HepG2 (cell line): ENCODE measurements around the gene CDK6. TPM values are rescaled to one million over a fixed set of nuclear protein-coding genes. Genes with fewer than 3 reads are reported as not detected.

Experiments used
- ATAC-seq: fragments of 200-7000 bp; cut with Tn5 transposase; 3 replicates; pipeline ENCODE4 v1.9.1; 2020; ENCODE audit warnings: mild to moderate bottlenecking, moderate library complexity
- BruUV-seq: library from RNA; stranded (reverse); fragments of 400-500 nt; replicated peaks from 2 replicates; lab custom pipeline; 2021; lab: Mats Ljungman, UMichigan
- CTCF ChIA-PET: fragments of 300-600 bp; formaldehyde crosslinking; extraction: SDS; loops from one replicate; lab custom pipeline; 2021; ENCODE audit warnings: low total read pairs, inconsistent platforms, low intra/inter-chr PET ratio; lab: Yijun Ruan, JAX
- POLR2A ChIA-PET: fragments of 350-600 bp; sonication (Branson Sonifier 250); formaldehyde crosslinking; loops from one replicate; lab custom pipeline; 2020; ENCODE audit warnings: antibody characterized with exemption, inconsistent platforms; lab: Yijun Ruan, JAX
- DNase-seq: peaks from one replicate; pipeline ENCODE4 v3.0.0-alpha.2; 2015; ENCODE audit warnings: low spot score
- FAIRE-seq: peaks from 3 replicates; lab custom pipeline; 2011; peaks lifted over from hg19 to GRCh38; lab: Jason Lieb, UNC
- H2AFZ ChIP-seq: one replicate; pipeline ENCODE4 v1.6.1; 2011; ENCODE audit warnings: low read length, inconsistent platforms
- H3K27ac ChIP-seq: fragments of 300-600 bp; 3 replicates; pipeline ENCODE4 v1.8.0; 2011; ENCODE audit warnings: mixed run types, mild to moderate bottlenecking, mixed read lengths, low read length, inconsistent platforms; ENCODE audit not compliant: insufficient read depth; ENCODE audit errors: extremely low read length
- H3K27me3 ChIP-seq, 2 experiments: fragments of 200-600 bp in 1 of 2; 2 replicates in 1 of 2; 3 replicates in 1 of 2; pipeline versions ENCODE4 v1.6.0 to v1.8.0; 2011; ENCODE audit warnings: low read length in 2 of 2, mild to moderate bottlenecking in 2 of 2, moderate library complexity in 2 of 2, inconsistent platforms in 1 of 2; ENCODE audit not compliant: insufficient read depth in 2 of 2, control insufficient read depth in 1 of 2
- H3K36me3 ChIP-seq, 2 experiments: fragments of 200-600 bp in 1 of 2; replicated peaks in 1 of 2; 2 replicates in 1 of 2; 3 replicates in 1 of 2; pipeline versions ENCODE4 v1.5.1 to v1.8.0; 2011; ENCODE audit warnings: low read length in 2 of 2, inconsistent platforms in 1 of 2; ENCODE audit not compliant: insufficient read depth in 2 of 2, control insufficient read depth in 1 of 2
- H3K4me1 ChIP-seq: 2 replicates; pipeline ENCODE4 v1.5.1; 2012; ENCODE audit warnings: low read length, inconsistent platforms; ENCODE audit not compliant: insufficient read depth
- H3K4me2 ChIP-seq: 2 replicates; pipeline ENCODE4 v1.6.0; 2011; ENCODE audit warnings: low read depth, low read length, inconsistent platforms
- H3K4me3 ChIP-seq, 3 experiments: fragments of 200-600 bp in 1 of 3; sonication (generic), shearing (Covaris generic) in 1 of 3; replicated peaks in 1 of 3; 2 replicates each; pipeline ENCODE4 v1.5.1; 2011 to 2016; ENCODE audit warnings: low read length in 3 of 3, inconsistent platforms in 2 of 3, low read depth in 2 of 3, mild to moderate bottlenecking in 2 of 3, control low read depth in 1 of 3, mixed read lengths in 1 of 3; ENCODE audit not compliant: insufficient read depth in 1 of 3
- H3K79me2 ChIP-seq: one replicate; pipeline ENCODE4 v1.6.1; 2011; ENCODE audit warnings: low read length, inconsistent platforms; ENCODE audit not compliant: insufficient read depth
- H3K9ac ChIP-seq: 2 replicates; pipeline ENCODE4 v1.6.0; 2011; ENCODE audit warnings: mild to moderate bottlenecking, low read depth, low read length, inconsistent platforms; ENCODE audit not compliant: insufficient read depth
- H3K9me3 ChIP-seq: 2 replicates; pipeline ENCODE4 v1.5.1; 2012; ENCODE audit warnings: mild to moderate bottlenecking, low read length
- H4K20me1 ChIP-seq: 2 replicates; pipeline ENCODE4 v1.6.0; 2011; ENCODE audit warnings: inconsistent platforms, mild to moderate bottlenecking, low read length, moderate library complexity; ENCODE audit not compliant: insufficient read depth
- CEBPB ChIP-seq: IDR thresholded peaks from 2 replicates; pipeline ENCODE4 v1.6.1; 2011; ENCODE audit warnings: low read depth, low read length, improper control_type of control experiment, borderline replicate concordance
- FOXK1 ChIP-seq: sonication (generic); formaldehyde crosslinking; IDR thresholded peaks from 2 replicates; pipeline ENCODE4 v1.4.0; 2020; ENCODE audit warnings: low read depth, missing genetic modification reagents, borderline replicate concordance
- HMG20A ChIP-seq: IDR thresholded peaks from 2 replicates; pipeline ENCODE4 v1.6.1; 2016; ENCODE audit warnings: borderline replicate concordance
- RBM22 ChIP-seq: fragments of 200-400 bp; formaldehyde crosslinking; optimal IDR thresholded peaks from 2 replicates; pipeline ENCODE3; 2017; ENCODE audit warnings: mild to moderate bottlenecking, low read length, moderate library complexity
- SMAD1 ChIP-seq: sonication (generic); formaldehyde crosslinking; IDR thresholded peaks from 2 replicates; pipeline ENCODE4 v1.4.0; 2020; ENCODE audit warnings: missing genetic modification reagents, low read depth, mild to moderate bottlenecking, borderline replicate concordance
- TFDP1 ChIP-seq: IDR thresholded peaks from 2 replicates; pipeline ENCODE4 v1.6.1; 2016; ENCODE audit warnings: missing compliant biosample characterization, missing genetic modification reagents, borderline replicate concordance
- WIZ ChIP-seq: sonication (generic); formaldehyde crosslinking; IDR thresholded peaks from 2 replicates; pipeline ENCODE4 v1.5.1; 2020; ENCODE audit warnings: mild to moderate bottlenecking, missing genetic modification reagents
- WGBS: methylation state at CpG from one replicate; pipeline ENCODE4 v1.1.6; 2017; ENCODE audit warnings: low lambda C conversion rate; 5-methylcytosine and 5-hydroxymethylcytosine counted together
- in situ Hi-C: cut with HindIII; loops from 2 replicates; pipeline ENCODE4 v1.10.0; 2017; ENCODE audit warnings: low pct_unique_long_range_greater_than_20kb; ENCODE audit not compliant: extremely low pct_ligation_motif_present
- intact Hi-C: fragments of 100-400 bp; cut with micrococcal nuclease; formaldehyde crosslinking; loops from one replicate; pipeline ENCODE4 v1.10.0; 2022; ENCODE audit not compliant: unreplicated experiment
- polyA plus RNA-seq, 8 experiments: library from polyadenylated mRNA; depleted of rRNA in 3 of 8; stranded (reverse) in 7 of 8; unstranded in 1 of 8; fragments of >200 nt; fragmentation: Illumina TruSeq in 4 of 8; extraction: Trizol in 4 of 8; gene quantifications; 2 replicates each; pipeline versions ENCODE4 v1.2.1 to v1.2.3, GENCODE V29; 2011 to 2016; ENCODE audit warnings: low read depth in 4 of 8, missing spikeins in 1 of 8, mixed read lengths in 1 of 8; ENCODE audit not compliant: insufficient read depth in 1 of 8
- total RNA-seq, 5 experiments: library from RNA; depleted of rRNA; stranded (reverse); fragments of >200 nt; fragmentation: Illumina TruSeq; extraction: Trizol; gene quantifications; 2 replicates each; pipeline ENCODE4 v1.2.3, GENCODE V29; 2016; ENCODE audit warnings: low read depth in 1 of 5

Gene CDK6
- total and polyA plus RNA-seq, 2 of the 13 experiments (the other 11 are each of a cell fraction or from before 2014, with no cell fraction given) = 34.6 to 90.8 TPM

DNA sequence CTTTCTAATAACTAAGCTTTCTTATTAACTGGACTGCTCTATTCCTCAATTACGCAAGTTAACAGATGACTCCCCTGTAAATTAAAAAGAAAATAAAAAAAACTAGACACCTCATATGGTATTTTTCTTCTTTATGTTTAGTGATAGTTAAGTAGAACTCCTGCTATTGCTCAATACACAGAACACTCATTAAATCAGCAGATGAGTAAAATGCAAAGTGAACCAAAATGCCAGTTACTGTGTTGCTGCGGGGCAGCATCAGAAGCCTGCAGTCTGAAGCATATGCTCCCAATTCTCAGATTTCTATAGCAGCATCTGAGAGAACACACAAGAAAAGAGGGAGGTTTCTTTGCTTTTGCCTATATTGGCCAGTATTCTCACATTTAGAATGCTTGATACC, 28.4 kb downstream of the CDK6 start:
- in situ Hi-C loops = no loop called here
- WGBS = over 99% methylated on average over 2 of the region's 2 CpGs
- peak overlapping the region; percentile 83 for H3K27ac ChIP-seq
- H3K9ac ChIP-seq = no peak overlapping the region
- intact Hi-C loops = no loop called here
- H3K4me3 ChIP-seq = no peak overlapping the region
- ChIA-PET CTCF (no interaction called here), POLR2A (no interaction called here)
- FAIRE-seq = no peak
- BruUV-seq = no TSS peak
- H4K20me1 ChIP-seq = peaks cover 43% of the 10 kb centered on the region
- no peaks in the 10 kb centered on the region for H3K9me3 ChIP-seq
- peaks cover 59% of the 10 kb centered on the region for H3K4me1 ChIP-seq
- H3K27me3 ChIP-seq = no peaks in the 10 kb centered on the region
- no peak overlapping the region for H3K4me2 ChIP-seq
- H3K79me2 ChIP-seq = peaks cover 97% of the 10 kb centered on the region
- H2AFZ ChIP-seq = no peak overlapping the region
- TF ChIP-seq RBM22 = peak; percentile 25
- peak; percentile 44 for TF ChIP-seq CEBPB
- no peak for TF ChIP-seq WIZ
- TF ChIP-seq HMG20A = no peak
- no peak for TF ChIP-seq TFDP1 (CRISPR knock-in tag)
- no peak for DNase-seq
- no peak for ATAC-seq
- peaks cover 2 to 27% of the 10 kb centered on the region in 2 experiments; a peak in 4 of 5 replicates for H3K36me3 ChIP-seq

DNA sequence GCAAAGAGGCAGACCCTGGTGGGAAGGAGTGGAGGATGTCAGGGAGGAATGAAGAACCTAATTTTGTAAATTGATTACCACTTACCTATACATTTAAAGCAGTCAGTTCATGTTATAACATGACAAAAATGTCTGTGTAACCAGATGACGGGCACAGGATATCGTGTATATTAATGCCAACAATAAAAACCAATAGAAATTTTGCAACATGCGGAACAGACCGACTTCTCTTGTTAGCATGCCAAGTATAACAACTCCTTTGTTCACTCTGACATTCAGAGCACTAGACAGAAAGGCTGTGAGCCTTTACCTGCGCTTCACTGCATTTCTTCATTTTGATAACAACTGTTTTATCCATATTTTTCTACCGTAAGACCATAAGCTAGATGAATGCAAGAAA, 29.9 kb downstream of the CDK6 start:
- Histone ChIP-seq H3K4me1 (peaks cover 48% of the 10 kb centered on the region), H2AFZ (no peak overlapping the region), H3K4me2 (no peak overlapping the region), H3K79me2 (peaks cover 97% of the 10 kb centered on the region), H3K36me3 (peaks cover 0 to 31% of the 10 kb centered on the region in 2 experiments; a peak in 4 of 5 replicates), H3K9me3 (no peaks in the 10 kb centered on the region), H4K20me1 (peaks cover 34% of the 10 kb centered on the region), H3K9ac (no peak overlapping the region), H3K27me3 (no peaks in the 10 kb centered on the region), H3K4me3 (no peak overlapping the region), H3K27ac (no peak overlapping the region)
- POLR2A ChIA-PET = no interaction called here
- TF ChIP-seq FOXK1 (CRISPR knock-in tag) (no peak), SMAD1 (CRISPR knock-in tag) (no peak)
- CTCF ChIA-PET = no interaction called here
- intact Hi-C loops (no loop called here), in situ Hi-C loops (no loop called here)
- BruUV-seq = no TSS peak
- FAIRE-seq = no peak
- no peak for DNase-seq
- WGBS = over 99% methylated on average over 6 of the region's 6 CpGs
- ATAC-seq = no peak
